HG03159 (cell line): Measurements from ENCODE around the gene ADCY1.
"Not testable (repeated sequence)": the region's sequence is repeated elsewhere in the genome, so short reads cannot be mapped to it uniquely, and the experiment has no call there.

Experiments used
- ATAC-seq: cut with Tn5 transposase; IDR thresholded peaks from one replicate; pipeline ENCODE4 v1.9.1; 2021; ENCODE audit warnings: mild to moderate bottlenecking, moderate library complexity; ENCODE audit not compliant: unreplicated experiment

The ADCY1 gene

GRCh38 chr7:45726883-45727282, 152.7 kb downstream of the ADCY1 start:
- ATAC-seq: no peak

- not testable (repeated sequence) for ATAC-seq
Measured at GRCh38 chr7:45731692-45732443, 157.7 kb downstream of the ADCY1 start.

GRCh38 chr7:45738920-45739319, 164.8 kb downstream of the ADCY1 start:
- not testable (repeated sequence) for ATAC-seq

GRCh38 chr7:45740573-45740972, 166.4 kb downstream of the ADCY1 start:
- not testable (repeated sequence) for ATAC-seq

- not testable (repeated sequence) for ATAC-seq
Measured at GRCh38 chr7:45748976-45749375, 174.8 kb downstream of the ADCY1 start.

GRCh38 chr7:45751352-45751751, 177.2 kb downstream of the ADCY1 start:
- not testable (repeated sequence) for ATAC-seq

- ATAC-seq: not testable (repeated sequence)
Measured at GRCh38 chr7:45756333-45756732, 182.2 kb downstream of the ADCY1 start.

- ATAC-seq: not testable (repeated sequence)
Measured at GRCh38 chr7:45756757-45757156, 182.6 kb downstream of the ADCY1 start.

- not testable (repeated sequence) for ATAC-seq
Measured at GRCh38 chr7:45759464-45759863, 185.3 kb downstream of the ADCY1 start.

GRCh38 chr7:45761545-45762205, 187.5 kb downstream of the ADCY1 start:
- not testable (repeated sequence) for ATAC-seq

- not testable (repeated sequence) for ATAC-seq
Measured at GRCh38 chr7:45762225-45762994, 188.2 kb downstream of the ADCY1 start.

GRCh38 chr7:45768516-45769394, 194.6 kb downstream of the ADCY1 start:
- peak; percentile 100 for ATAC-seq

- not testable (repeated sequence) for ATAC-seq
Measured at GRCh38 chr7:45769626-45770025, 195.5 kb downstream of the ADCY1 start.
